HepG2 (cell line): ENCODE data around the gene SVOPL. TPM values are rescaled to one million over a fixed set of nuclear protein-coding genes. Genes with fewer than 3 reads are reported as not detected.
A peak's percentile ranks its signal among the peaks of the same experiment; 100 is the strongest.

Experiments
- FIP1L1 ChIP-seq: fragments of 200-400 bp; formaldehyde crosslinking; IDR thresholded peaks from 2 replicates; pipeline ENCODE4 v1.6.1; 2018; ENCODE audit warnings: low read depth, mild to moderate bottlenecking, low read length, moderate library complexity, borderline replicate concordance; ENCODE audit not compliant: insufficient read depth
- GABPB1 ChIP-seq: IDR thresholded peaks from 2 replicates; pipeline ENCODE4 v1.6.1; 2016; ENCODE audit warnings: mild to moderate bottlenecking, missing genetic modification reagents, moderate library complexity, missing compliant biosample characterization
- HNF1B ChIP-seq: sonication (generic); formaldehyde crosslinking; IDR thresholded peaks from 2 replicates; pipeline ENCODE4 v1.5.1; 2020; ENCODE audit warnings: mild to moderate bottlenecking, moderate library complexity, missing genetic modification reagents
- JUNB ChIP-seq: sonication (generic); formaldehyde crosslinking; IDR thresholded peaks from 2 replicates; pipeline ENCODE4 v1.8.0; 2022; ENCODE audit warnings: missing genetic modification reagents, mild to moderate bottlenecking, borderline replicate concordance
- KDM2A ChIP-seq: sonication (generic); formaldehyde crosslinking; IDR thresholded peaks from 2 replicates; pipeline ENCODE4 v1.4.0; 2020; ENCODE audit warnings: low read depth, missing genetic modification reagents, borderline replicate concordance
- KLF6 ChIP-seq: IDR thresholded peaks from 2 replicates; pipeline ENCODE4 v1.8.0; 2016; ENCODE audit warnings: missing biosample characterization, missing genetic modification reagents
- MEIS2 ChIP-seq: sonication (generic); formaldehyde crosslinking; IDR thresholded peaks from 2 replicates; pipeline ENCODE4 v1.9.0; 2021; ENCODE audit warnings: mild to moderate bottlenecking, missing genetic modification reagents
- NFYB ChIP-seq: sonication (generic); formaldehyde crosslinking; IDR thresholded peaks from 2 replicates; pipeline ENCODE4 v1.4.0; 2020; ENCODE audit warnings: missing genetic modification reagents
- NFYC ChIP-seq: IDR thresholded peaks from 2 replicates; pipeline ENCODE4 v1.6.1; 2016; ENCODE audit warnings: missing genetic modification reagents, missing compliant biosample characterization
- NONO ChIP-seq, 2 experiments: fragments of 450-650 bp in 1 of 2; sonication (generic) in 1 of 2; formaldehyde crosslinking in 1 of 2; IDR thresholded peaks in 1 of 2; conservative IDR thresholded peaks in 1 of 2; 2 replicates each; pipeline versions ENCODE4 v1.6.1 to v1.8.0; 2017 to 2022; ENCODE audit warnings: mild to moderate bottlenecking in 1 of 2, missing genetic modification reagents in 1 of 2, moderate library complexity in 1 of 2
- NR2F6 ChIP-seq, 2 experiments: IDR thresholded peaks; 2 replicates each; pipeline ENCODE4 v1.6.1; 2016; ENCODE audit warnings: antibody characterized with exemption in 1 of 2, mild to moderate bottlenecking in 1 of 2
- SKI ChIP-seq: fragments of 450-650 bp; IDR thresholded peaks from one replicate; pipeline ENCODE4 v1.6.1; 2018; ENCODE audit warnings: mild to moderate bottlenecking; ENCODE audit not compliant: partially characterized antibody
- UBTF ChIP-seq: sonication (generic); formaldehyde crosslinking; IDR thresholded peaks from 2 replicates; pipeline ENCODE4 v1.4.0; 2020; ENCODE audit warnings: mild to moderate bottlenecking, missing genetic modification reagents
- ZBTB7B ChIP-seq: sonication (generic); formaldehyde crosslinking; IDR thresholded peaks from 2 replicates; pipeline ENCODE4 v1.4.0; 2020; ENCODE audit warnings: missing genetic modification reagents
- ZMYM4 ChIP-seq: sonication (generic); formaldehyde crosslinking; IDR thresholded peaks from 2 replicates; pipeline ENCODE4 v1.8.1; 2023; ENCODE audit warnings: mild to moderate bottlenecking, missing genetic modification reagents
- ZNF124 ChIP-seq: sonication (generic); formaldehyde crosslinking; IDR thresholded peaks from 2 replicates; pipeline ENCODE4 v1.4.0; 2020; ENCODE audit warnings: missing genetic modification reagents
- ZNF251 ChIP-seq: sonication (generic); formaldehyde crosslinking; IDR thresholded peaks from 2 replicates; pipeline ENCODE4 v1.9.0; 2021; ENCODE audit warnings: mild to moderate bottlenecking, missing genetic modification reagents
- ZNF331 ChIP-seq: sonication (generic); formaldehyde crosslinking; IDR thresholded peaks from 2 replicates; pipeline ENCODE4 v1.4.0; 2020; ENCODE audit warnings: missing genetic modification reagents
- ZNF549 ChIP-seq: sonication (generic); formaldehyde crosslinking; IDR thresholded peaks from 2 replicates; pipeline ENCODE4 v1.5.0; 2020; ENCODE audit warnings: missing genetic modification reagents
- polyA plus RNA-seq, 8 experiments: library from polyadenylated mRNA; depleted of rRNA in 3 of 8; stranded (reverse) in 7 of 8; unstranded in 1 of 8; fragments of >200 nt; fragmentation: Illumina TruSeq in 4 of 8; extraction: Trizol in 4 of 8; gene quantifications; 2 replicates each; pipeline versions ENCODE4 v1.2.1 to v1.2.3, GENCODE V29; 2011 to 2016; ENCODE audit warnings: low read depth in 4 of 8, missing spikeins in 1 of 8, mixed read lengths in 1 of 8; ENCODE audit not compliant: insufficient read depth in 1 of 8
- total RNA-seq, 5 experiments: library from RNA; depleted of rRNA; stranded (reverse); fragments of >200 nt; fragmentation: Illumina TruSeq; extraction: Trizol; gene quantifications; 2 replicates each; pipeline ENCODE4 v1.2.3, GENCODE V29; 2016; ENCODE audit warnings: low read depth in 1 of 5
- TF ChIP-seq, protein P1 (sequence below): sonication (generic); formaldehyde crosslinking; conservative IDR thresholded peaks from 2 replicates; pipeline ENCODE4 v1.8.0; 2022; ENCODE audit warnings: low read depth, missing genetic modification reagents
- TF ChIP-seq, protein P2 (sequence below): sonication (generic); formaldehyde crosslinking; IDR thresholded peaks from 2 replicates; pipeline ENCODE4 v1.4.0; 2020; ENCODE audit warnings: missing genetic modification reagents
- TF ChIP-seq, protein P3 (sequence below): sonication (generic); formaldehyde crosslinking; IDR thresholded peaks from 2 replicates; pipeline ENCODE4 v1.4.0; 2020; ENCODE audit warnings: missing genetic modification reagents

The SVOPL gene
- total and polyA plus RNA-seq, 2 of the 13 experiments (the other 11 are each of a cell fraction or from before 2014, with no cell fraction given) = not detected

DNA sequence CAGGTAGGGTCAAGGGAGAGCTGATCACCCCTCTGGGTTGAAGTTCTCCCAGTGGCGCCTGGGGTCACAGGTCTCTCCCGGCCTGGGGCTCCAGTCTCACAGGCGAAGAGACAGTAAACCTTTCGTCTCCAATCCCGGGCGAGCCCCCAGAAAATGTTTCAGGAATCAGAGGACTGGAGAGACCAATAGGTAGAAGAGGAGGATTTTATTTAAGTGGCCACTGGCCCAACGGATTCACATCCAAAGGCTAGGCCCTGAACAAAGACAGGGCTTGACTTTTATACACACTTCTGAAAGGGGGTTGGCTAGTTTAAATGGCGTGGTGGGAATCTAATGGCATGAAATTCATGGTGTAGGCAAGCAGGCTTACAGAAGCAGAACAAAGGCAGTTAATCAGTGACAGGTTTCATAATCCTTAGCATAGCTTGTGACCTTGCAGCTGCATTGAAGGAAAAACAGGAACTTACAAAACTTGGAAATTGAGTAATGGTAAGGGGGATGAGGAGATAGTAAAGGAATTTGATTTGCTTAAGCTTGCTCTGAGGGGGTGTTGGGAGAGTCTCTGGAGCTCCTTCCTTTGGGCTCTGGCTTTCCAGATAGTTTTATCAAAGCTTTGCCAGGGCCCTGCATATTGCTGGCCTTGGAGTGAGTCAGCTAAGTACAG lies 135.6 kb downstream of the SVOPL start (continued):
- TF ChIP-seq ZNF124 (CRISPR knock-in tag) (peak; percentile 46), MEIS2 (CRISPR knock-in tag) (peak; percentile 65), HNF1B (CRISPR knock-in tag) (peak; percentile 98), GABPB1 (CRISPR knock-in tag) (peak; percentile 48; the same call in 1 of the 2 replicates), SKI (peak; percentile 41), NR2F6 (IDR thresholded peaks at IDR 0.05) (peak; percentile 86), NR2F6 (CRISPR knock-in tag; IDR thresholded peaks at IDR 0.05) (peak; percentile 87), ZNF549 (CRISPR knock-in tag) (no peak), NONO (IDR thresholded peaks at IDR 0.05) (no peak), NONO (CRISPR knock-in tag; conservative IDR thresholded peaks at IDR 0.05) (0 out of 2 replicates have a peak, but pooled peaks have one; percentile 59), NFYB (peak; percentile 61), JUNB (CRISPR knock-in tag) (peak; percentile 54; the same call in 1 of the 2 replicates), ZBTB7B (CRISPR knock-in tag) (peak; percentile 16; the same call in 1 of the 2 replicates), FIP1L1 (no peak), NFYC (CRISPR knock-in tag) (peak; percentile 66), KLF6 (CRISPR knock-in tag) (peak; percentile 10; the same call in 1 of the 2 replicates), ZMYM4 (CRISPR knock-in tag) (peak; percentile 86), ZNF331 (CRISPR knock-in tag) (peak; percentile 88), ZNF251 (no peak), KDM2A (CRISPR knock-in tag) (no peak; the same call in 1 of the 2 replicates), UBTF (CRISPR knock-in tag) (0 out of 2 replicates have a peak, but pooled peaks have one; percentile 18)
- TF ChIP-seq, protein P1, sequence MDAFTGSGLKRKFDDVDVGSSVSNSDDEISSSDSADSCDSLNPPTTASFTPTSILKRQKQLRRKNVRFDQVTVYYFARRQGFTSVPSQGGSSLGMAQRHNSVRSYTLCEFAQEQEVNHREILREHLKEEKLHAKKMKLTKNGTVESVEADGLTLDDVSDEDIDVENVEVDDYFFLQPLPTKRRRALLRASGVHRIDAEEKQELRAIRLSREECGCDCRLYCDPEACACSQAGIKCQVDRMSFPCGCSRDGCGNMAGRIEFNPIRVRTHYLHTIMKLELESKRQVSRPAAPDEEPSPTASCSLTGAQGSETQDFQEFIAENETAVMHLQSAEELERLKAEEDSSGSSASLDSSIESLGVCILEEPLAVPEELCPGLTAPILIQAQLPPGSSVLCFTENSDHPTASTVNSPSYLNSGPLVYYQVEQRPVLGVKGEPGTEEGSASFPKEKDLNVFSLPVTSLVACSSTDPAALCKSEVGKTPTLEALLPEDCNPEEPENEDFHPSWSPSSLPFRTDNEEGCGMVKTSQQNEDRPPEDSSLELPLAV (CRISPR knock-in tag) = no peak
- TF ChIP-seq, protein P2, sequence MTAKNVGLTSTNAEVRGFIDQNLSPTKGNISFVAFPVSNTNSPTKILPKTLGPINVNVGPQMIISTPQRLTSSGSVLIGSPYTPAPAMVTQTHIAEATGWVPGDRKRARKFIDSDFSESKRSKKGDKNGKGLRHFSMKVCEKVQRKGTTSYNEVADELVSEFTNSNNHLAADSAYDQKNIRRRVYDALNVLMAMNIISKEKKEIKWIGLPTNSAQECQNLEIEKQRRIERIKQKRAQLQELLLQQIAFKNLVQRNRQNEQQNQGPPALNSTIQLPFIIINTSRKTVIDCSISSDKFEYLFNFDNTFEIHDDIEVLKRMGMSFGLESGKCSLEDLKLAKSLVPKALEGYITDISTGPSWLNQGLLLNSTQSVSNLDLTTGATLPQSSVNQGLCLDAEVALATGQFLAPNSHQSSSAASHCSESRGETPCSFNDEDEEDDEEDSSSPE (CRISPR knock-in tag) = peak; percentile 64; the same call in 1 of the 2 replicates
- TF ChIP-seq, protein P3, sequence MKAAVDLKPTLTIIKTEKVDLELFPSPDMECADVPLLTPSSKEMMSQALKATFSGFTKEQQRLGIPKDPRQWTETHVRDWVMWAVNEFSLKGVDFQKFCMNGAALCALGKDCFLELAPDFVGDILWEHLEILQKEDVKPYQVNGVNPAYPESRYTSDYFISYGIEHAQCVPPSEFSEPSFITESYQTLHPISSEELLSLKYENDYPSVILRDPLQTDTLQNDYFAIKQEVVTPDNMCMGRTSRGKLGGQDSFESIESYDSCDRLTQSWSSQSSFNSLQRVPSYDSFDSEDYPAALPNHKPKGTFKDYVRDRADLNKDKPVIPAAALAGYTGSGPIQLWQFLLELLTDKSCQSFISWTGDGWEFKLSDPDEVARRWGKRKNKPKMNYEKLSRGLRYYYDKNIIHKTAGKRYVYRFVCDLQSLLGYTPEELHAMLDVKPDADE (CRISPR knock-in tag) = no peak
